ENCODE results near the gene ENPP7.

- TF ChIP-seq CTCF (IDR thresholded peaks at IDR 0.05) = no peak
- TF ChIP-seq POLR2A (IDR thresholded peaks at IDR 0.05) = no peak
Measured at GRCh38 chr17:79742951-79743476, 12.3 kb downstream of the ENPP7 start.

Data from lower leg skin (tissue), 3 donors.